H1 (cell line): ENCODE measurements around the gene ADGRE2. TPM values are rescaled to one million over a fixed set of nuclear protein-coding genes. Genes with fewer than 3 reads are reported as not detected.

Experiments used
- CTCF ChIA-PET: fragments of 300-600 bp; sonication (Branson Sonifier 250); formaldehyde crosslinking; loops from one replicate; lab custom pipeline; 2021; ENCODE audit not compliant: partially characterized antibody; lab: Charles Lee
- POLR2A ChIA-PET: fragments of 300-600 bp; sonication (Branson Sonifier 250); formaldehyde crosslinking; loops from one replicate; lab custom pipeline; 2021; ENCODE audit warnings: inconsistent platforms; ENCODE audit not compliant: partially characterized antibody; lab: Charles Lee
- DNase-seq, 2 experiments: peaks; one replicate each; pipeline versions ENCODE4 v3.0.0 to v3.0.0-alpha.2; 2010 to 2022; ENCODE audit warnings: low spot score in 2 of 2, low read depth in 1 of 2, mixed read lengths in 1 of 2
- FAIRE-seq: peaks from 2 replicates; lab custom pipeline; 2011; peaks lifted over from hg19 to GRCh38; lab: Jason Lieb, UNC
- H2AFZ ChIP-seq: 2 replicates; pipeline ENCODE4 v1.8.1; 2012; ENCODE audit warnings: low read length, inconsistent platforms
- H2AK5ac ChIP-seq: 2 replicates; pipeline ENCODE4 v1.6.1; 2013; ENCODE audit warnings: low read depth, low read length
- H2BK120ac ChIP-seq: replicated peaks from 2 replicates; pipeline ENCODE3; 2013; ENCODE audit warnings: low read depth, low read length, inconsistent platforms
- H2BK12ac ChIP-seq: 2 replicates; pipeline ENCODE4 v1.6.1; 2013; ENCODE audit warnings: low read depth, low read length
- H2BK15ac ChIP-seq: 2 replicates; pipeline ENCODE4 v1.6.1; 2013; ENCODE audit warnings: low read length
- H2BK20ac ChIP-seq: 2 replicates; pipeline ENCODE4 v1.6.1; 2013; ENCODE audit warnings: low read length
- H2BK5ac ChIP-seq: 2 replicates; pipeline ENCODE4 v1.6.1; 2013; ENCODE audit warnings: low read depth, low read length
- H3K14ac ChIP-seq: 2 replicates; pipeline ENCODE4 v1.6.1; 2013; ENCODE audit warnings: inconsistent platforms; ENCODE audit not compliant: insufficient read length
- H3K18ac ChIP-seq: 2 replicates; pipeline ENCODE4 v1.6.1; 2013; ENCODE audit warnings: low read length; ENCODE audit errors: extremely low read depth
- H3K23ac ChIP-seq: 2 replicates; pipeline ENCODE4 v1.6.1; 2013; ENCODE audit warnings: inconsistent platforms; ENCODE audit not compliant: insufficient read length
- H3K23me2 ChIP-seq: 2 replicates; pipeline ENCODE4 v1.6.1; 2013; ENCODE audit warnings: low read depth, low read length
- H3K27ac ChIP-seq: 2 replicates; pipeline ENCODE4 v1.6.1; 2011; ENCODE audit warnings: low read depth, low read length, inconsistent platforms
- H3K27me3 ChIP-seq, 4 experiments: replicated peaks in 1 of 4; 1 replicate in 1 of 4; 2 replicates in 3 of 4; pipeline versions ENCODE4 v1.6.1 to v1.8.1; 2011 to 2013; ENCODE audit warnings: low read length in 3 of 4, mild to moderate bottlenecking in 3 of 4, inconsistent platforms in 2 of 4, mixed read lengths in 2 of 4, moderate library complexity in 1 of 4; ENCODE audit not compliant: control insufficient read depth in 3 of 4, insufficient read depth in 3 of 4; ENCODE audit errors: extremely low read depth in 1 of 4
- H3K36me3 ChIP-seq, 4 experiments: 2 replicates each; pipeline versions ENCODE4 v1.6.1 to v1.8.1; 2011 to 2013; ENCODE audit warnings: mild to moderate bottlenecking in 4 of 4, low read length in 3 of 4, moderate library complexity in 2 of 4, control low read depth in 1 of 4, inconsistent platforms in 1 of 4; ENCODE audit not compliant: insufficient read depth in 4 of 4, control insufficient read depth in 2 of 4
- H3K4ac ChIP-seq: replicated peaks from 2 replicates; pipeline ENCODE3; 2013; ENCODE audit warnings: low read length, low read depth, mixed read lengths, inconsistent platforms; ENCODE audit not compliant: insufficient read length
- H3K4me1 ChIP-seq, 4 experiments: replicated peaks in 1 of 4; 1 replicate in 1 of 4; 2 replicates in 3 of 4; pipeline versions ENCODE4 v1.6.1 to v1.8.1; 2011 to 2013; ENCODE audit warnings: low read length in 3 of 4, inconsistent platforms in 2 of 4, mixed read lengths in 1 of 4; ENCODE audit not compliant: insufficient read depth in 4 of 4, control insufficient read depth in 3 of 4
- H3K4me2 ChIP-seq, 2 experiments: 2 replicates each; pipeline versions ENCODE4 v1.6.1 to v1.8.1; 2011 to 2013; ENCODE audit warnings: low read depth in 2 of 2, low read length in 2 of 2, control low read depth in 1 of 2, inconsistent platforms in 1 of 2, mild to moderate bottlenecking in 1 of 2; ENCODE audit not compliant: insufficient read depth in 1 of 2
- H3K4me3 ChIP-seq, 4 experiments: fragments of 200-600, 300-600 bp in 1 of 4; sonication (generic), shearing (Covaris generic), sonication (Bioruptor Twin) in 1 of 4; 2 replicates each; pipeline versions ENCODE4 v1.5.1 to v1.8.1; 2011 to 2016; ENCODE audit warnings: low read length in 4 of 4, low read depth in 3 of 4, control low read depth in 2 of 4, inconsistent platforms in 2 of 4, mild to moderate bottlenecking in 2 of 4, mixed read lengths in 1 of 4, moderate library complexity in 1 of 4; ENCODE audit not compliant: insufficient read depth in 2 of 4; ENCODE audit errors: extremely low read depth in 1 of 4
- H3K56ac ChIP-seq: replicated peaks from 2 replicates; pipeline ENCODE3; 2013; ENCODE audit warnings: low read depth, mild to moderate bottlenecking, mixed read lengths, low read length, inconsistent platforms; ENCODE audit not compliant: insufficient read length
- H3K79me1 ChIP-seq: 2 replicates; pipeline ENCODE4 v1.6.1; 2013; ENCODE audit warnings: low read depth, low read length, control low read depth
- H3K79me2 ChIP-seq, 2 experiments: 2 replicates each; pipeline versions ENCODE4 v1.6.1 to v1.8.1; 2012 to 2013; ENCODE audit warnings: low read length in 2 of 2, mild to moderate bottlenecking in 2 of 2, inconsistent platforms in 1 of 2; ENCODE audit not compliant: insufficient read depth in 2 of 2, control insufficient read depth in 1 of 2
- H3K9ac ChIP-seq, 4 experiments: replicated peaks in 1 of 4; 1 replicate in 1 of 4; 2 replicates in 3 of 4; pipeline versions ENCODE4 v1.6.1 to v1.8.1; 2011 to 2013; ENCODE audit warnings: low read depth in 3 of 4, low read length in 3 of 4, control low read depth in 2 of 4, mild to moderate bottlenecking in 2 of 4, moderate library complexity in 2 of 4, inconsistent platforms in 1 of 4; ENCODE audit errors: extremely low read depth in 1 of 4
- H3K9me3 ChIP-seq, 2 experiments: 2 replicates each; pipeline versions ENCODE4 v1.6.1 to v1.8.1; 2012 to 2013; ENCODE audit warnings: mild to moderate bottlenecking in 2 of 2, moderate library complexity in 2 of 2, control low read depth in 1 of 2, inconsistent platforms in 1 of 2, low read depth in 1 of 2, low read length in 1 of 2, mixed read lengths in 1 of 2; ENCODE audit not compliant: insufficient read depth in 2 of 2
- H4K20me1 ChIP-seq, 2 experiments: replicated peaks in 1 of 2; 2 replicates each; pipeline versions ENCODE3 to v1.8.1; 2011 to 2013; ENCODE audit warnings: inconsistent platforms in 2 of 2, low read length in 2 of 2, mild to moderate bottlenecking in 1 of 2; ENCODE audit not compliant: insufficient read depth in 2 of 2, control insufficient read depth in 1 of 2
- H4K5ac ChIP-seq: 2 replicates; pipeline ENCODE4 v1.6.1; 2013; ENCODE audit warnings: low read length, low read depth, mixed read lengths, inconsistent platforms; ENCODE audit not compliant: insufficient read length
- H4K8ac ChIP-seq: 2 replicates; pipeline ENCODE4 v1.8.0; 2013; ENCODE audit warnings: mild to moderate bottlenecking, moderate library complexity, low read length, inconsistent platforms; ENCODE audit not compliant: insufficient read depth; ENCODE audit errors: extremely low read depth
- H4K91ac ChIP-seq: replicated peaks from 2 replicates; pipeline ENCODE3; 2013; ENCODE audit warnings: low read length, mixed read lengths, inconsistent platforms; ENCODE audit not compliant: insufficient read length
- BRCA1 ChIP-seq: IDR thresholded peaks from 2 replicates; pipeline ENCODE4 v1.6.1; 2012; ENCODE audit warnings: low read depth, low read length, improper control_type of control experiment
- CTCF ChIP-seq, 3 experiments: IDR thresholded peaks; 1 replicate in 2 of 3; 2 replicates in 1 of 3; pipeline versions ENCODE4 v1.5.1 to v1.6.1; 2011; ENCODE audit warnings: low read length in 3 of 3, mild to moderate bottlenecking in 3 of 3, inconsistent platforms in 2 of 3, low read depth in 1 of 3, moderate library complexity in 1 of 3; ENCODE audit not compliant: insufficient read depth in 1 of 3; ENCODE audit errors: control extremely low read depth in 1 of 3
- GABPA ChIP-seq: IDR thresholded peaks from 2 replicates; pipeline ENCODE4 v1.6.1; 2011; ENCODE audit warnings: mild to moderate bottlenecking, low read length, moderate library complexity, borderline replicate concordance; ENCODE audit not compliant: insufficient read depth
- HDAC6 ChIP-seq: IDR thresholded peaks from one replicate; pipeline ENCODE4 v1.7.1; 2012; ENCODE audit warnings: low read depth, mild to moderate bottlenecking, inconsistent platforms, low read length, moderate library complexity
- KDM1A ChIP-seq: fragments of 200-600, 300-600 bp; sonication (generic); IDR thresholded peaks from 2 replicates; pipeline ENCODE4 v1.7.1; 2016; ENCODE audit warnings: mild to moderate bottlenecking, low read length, borderline replicate concordance
- SAP30 ChIP-seq: fragments of 300-600 bp; sonication (generic); IDR thresholded peaks from 2 replicates; pipeline ENCODE4 v1.7.1; 2012; ENCODE audit warnings: low read length, moderate library complexity, mild to moderate bottlenecking, inconsistent platforms; ENCODE audit not compliant: insufficient read depth, insufficient replicate concordance
- SIX5 ChIP-seq: IDR thresholded peaks from 2 replicates; pipeline ENCODE4 v1.6.1; 2011; ENCODE audit warnings: mild to moderate bottlenecking, low read depth, low read length
- SRF ChIP-seq: IDR thresholded peaks from 2 replicates; pipeline ENCODE4 v1.6.1; 2011; ENCODE audit warnings: mild to moderate bottlenecking, low read depth, low read length, moderate library complexity
- TBP ChIP-seq: IDR thresholded peaks from 2 replicates; pipeline ENCODE4 v1.6.1; 2011; ENCODE audit warnings: low read depth, low read length, improper control_type of control experiment
- USF2 ChIP-seq: IDR thresholded peaks from 2 replicates; pipeline ENCODE4 v1.6.1; 2011; ENCODE audit warnings: low read length, improper control_type of control experiment
- WGBS, 2 experiments: shearing (Covaris generic) in 1 of 2; methylation state at CpG; one replicate each; pipeline versions ENCODE4 v1.1.6 to v1.1.7; 2013 to 2015; ENCODE audit warnings: low lambda C conversion rate in 2 of 2, mixed read lengths in 2 of 2, inconsistent platforms in 1 of 2, low coverage in 1 of 2, missing lambda C conversion rate in 1 of 2; ENCODE audit not compliant: insufficient replicate concordance in 2 of 2, insufficient coverage in 1 of 2, insufficient read length in 1 of 2; ENCODE audit errors: extremely low coverage in 1 of 2, missing lambda C conversion rate in 1 of 2; 5-methylcytosine and 5-hydroxymethylcytosine counted together
- polyA plus RNA-seq, 7 experiments: library from polyadenylated mRNA; depleted of rRNA in 3 of 7; stranded (reverse) in 5 of 7; unstranded in 2 of 7; fragments of >200 nt in 5 of 7; fragments of 200-250 nt in 2 of 7; gene quantifications; 1 replicate in 5 of 7; 2 replicates in 1 of 7; 4 replicates in 1 of 7; pipeline versions ENCODE4 v1.2.1 to v1.2.3, GENCODE V29; 2011 to 2013; ENCODE audit warnings: missing spikeins in 2 of 7, mixed read lengths in 2 of 7
- total RNA-seq: library from RNA; stranded (reverse); fragmentation: NEBNext Ultra II Directional; extraction: Animal tissue kit (Norgen Biotek cat#: 25700); gene quantifications from 2 replicates; pipeline ENCODE4 v1.2.1, GENCODE V29; 2021

Gene ADGRE2
- total and polyA plus RNA-seq, 2 of the 8 experiments (the other 6 are each of a cell fraction or from before 2014, with no cell fraction given) = 2.0 to 4.5 TPM

- Histone ChIP-seq H3K9ac (no peak overlapping the region), H4K20me1 (no peaks in the 10 kb centered on the region), H3K4me3 (no peak overlapping the region), H3K4ac (no peak overlapping the region), H3K27me3 (no peaks in the 10 kb centered on the region), H3K23ac (no peak overlapping the region), H2BK5ac (no peak overlapping the region), H2BK20ac (no peak overlapping the region), H3K18ac (no peak overlapping the region), H3K36me3 (peaks cover 2 to 23% (median 9%) of the 10 kb centered on the region in 4 experiments; a peak in 5 of 8 replicates), H3K79me1 (no peaks in the 10 kb centered on the region), H2BK15ac (no peak overlapping the region), H3K56ac (no peak overlapping the region), H4K91ac (no peak overlapping the region), H2BK120ac (no peak overlapping the region), H3K14ac (no peak overlapping the region), H2AK5ac (no peak overlapping the region), H2BK12ac (no peak overlapping the region), H4K8ac (no peak overlapping the region), H3K4me2 (no peak overlapping the region), H3K27ac (no peak overlapping the region), H3K79me2 (no peaks in the 10 kb centered on the region), H2AFZ (no peak overlapping the region), H3K23me2 (no peaks in the 10 kb centered on the region), H4K5ac (no peak overlapping the region), H3K9me3 (no peaks in the 10 kb centered on the region), H3K4me1 (no peaks in the 10 kb centered on the region)
- no peak for FAIRE-seq
- no peak for DNase-seq
- ChIA-PET POLR2A (no interaction called here), CTCF (no interaction called here)
- WGBS, 2 experiments = 84% methylated on average over 6 of the region's 6 CpGs; no CpG with 5 or more reads in 1 of the 2 experiments
- no peak for TF ChIP-seq CTCF (IDR thresholded peaks at IDR 0.05; ENCODE audit: control extremely low read depth in 1 of 3, insufficient read depth in 1 of 3, low read depth in 1 of 3, low read length in 3 of 3)
- no peak for TF ChIP-seq HDAC6
- no peak for TF ChIP-seq SAP30
- TF ChIP-seq GABPA = no peak
- TF ChIP-seq KDM1A = no peak
- no peak for TF ChIP-seq USF2
- TF ChIP-seq SIX5 = no peak
- no peak for TF ChIP-seq SRF
- no peak for TF ChIP-seq TBP
- TF ChIP-seq BRCA1 = no peak
These were observed 73.9 kb downstream of the ADGRE2 start for GRCh38 chr19:14704450-14704849.
